IPS-18a (cell line): ENCODE results near the gene FNDC11.
A peak's percentile ranks its signal among the peaks of the same experiment; 100 is the strongest.
"Not testable (repeated sequence)": the region's sequence is repeated elsewhere in the genome, so short reads cannot be mapped to it uniquely, and the experiment has no call there.

Source experiments
- H3K27ac ChIP-seq: one replicate; pipeline ENCODE4 v1.5.1; 2013; ENCODE audit warnings: low read length
- H3K27me3 ChIP-seq: one replicate; pipeline ENCODE4 v1.6.1; 2013; ENCODE audit warnings: mild to moderate bottlenecking, low read length; ENCODE audit not compliant: control insufficient read depth, insufficient read depth
- H3K36me3 ChIP-seq: one replicate; pipeline ENCODE4 v1.6.1; 2013; ENCODE audit warnings: low read depth, low read length; ENCODE audit not compliant: control insufficient read depth
- H3K4me1 ChIP-seq: one replicate; pipeline ENCODE4 v1.6.1; 2013; ENCODE audit warnings: low read depth, low read length; ENCODE audit not compliant: control insufficient read depth
- H3K4me3 ChIP-seq: one replicate; pipeline ENCODE4 v1.5.1; 2013; ENCODE audit warnings: low read length
- H3K9ac ChIP-seq: one replicate; pipeline ENCODE4 v1.6.1; 2013; ENCODE audit warnings: mild to moderate bottlenecking, low read length, moderate library complexity
- H3K9me3 ChIP-seq: one replicate; pipeline ENCODE4 v1.6.1; 2013; ENCODE audit warnings: low read depth, low read length; ENCODE audit not compliant: control insufficient read depth

Gene FNDC11

DNA sequence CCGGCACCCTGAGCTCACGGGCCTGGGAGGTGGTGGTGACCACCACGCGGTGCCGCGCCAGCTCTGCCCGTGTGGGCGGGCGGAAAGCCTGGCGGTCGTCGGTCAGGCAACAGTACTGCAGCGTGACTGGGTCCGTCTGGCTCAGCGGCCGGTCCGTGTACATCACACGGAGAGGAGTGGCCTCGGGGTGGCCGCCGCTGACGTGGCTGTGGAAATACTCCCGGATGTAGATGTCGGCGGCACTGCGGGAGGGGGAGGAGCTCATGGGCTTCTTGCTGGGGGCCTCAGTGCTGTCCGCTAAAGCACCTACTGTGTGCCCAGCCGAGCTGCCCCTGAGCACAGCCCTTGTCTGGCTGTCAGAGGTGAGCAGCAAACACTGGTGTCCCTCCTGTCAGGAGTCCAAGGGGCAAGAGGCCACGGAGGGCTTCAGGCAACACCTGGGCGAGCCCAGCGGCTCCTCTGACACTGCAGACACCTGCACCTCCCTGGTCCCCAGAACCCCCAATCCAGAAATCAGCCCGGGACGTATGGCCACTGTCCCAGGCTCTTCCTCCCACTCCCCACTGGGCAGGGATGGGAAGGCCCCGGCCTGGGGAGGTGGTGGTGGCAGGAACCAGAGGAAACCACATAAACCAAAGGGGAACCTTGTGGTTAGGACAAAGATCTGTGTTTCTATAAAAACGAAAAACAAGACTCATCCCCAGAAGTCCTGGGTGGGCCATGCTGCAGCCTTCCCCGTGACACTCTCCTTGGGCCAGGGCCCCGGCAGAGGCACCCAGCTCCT, 13.6 kb downstream of the FNDC11 start:
- Histone ChIP-seq H3K4me3 (no peak overlapping the region), H3K9ac (no peak overlapping the region), H3K27ac (no peak overlapping the region), H3K27me3 (no peaks in the 10 kb centered on the region), H3K36me3 (no peaks in the 10 kb centered on the region), H3K4me1 (no peaks in the 10 kb centered on the region), H3K9me3 (no peaks in the 10 kb centered on the region)

DNA sequence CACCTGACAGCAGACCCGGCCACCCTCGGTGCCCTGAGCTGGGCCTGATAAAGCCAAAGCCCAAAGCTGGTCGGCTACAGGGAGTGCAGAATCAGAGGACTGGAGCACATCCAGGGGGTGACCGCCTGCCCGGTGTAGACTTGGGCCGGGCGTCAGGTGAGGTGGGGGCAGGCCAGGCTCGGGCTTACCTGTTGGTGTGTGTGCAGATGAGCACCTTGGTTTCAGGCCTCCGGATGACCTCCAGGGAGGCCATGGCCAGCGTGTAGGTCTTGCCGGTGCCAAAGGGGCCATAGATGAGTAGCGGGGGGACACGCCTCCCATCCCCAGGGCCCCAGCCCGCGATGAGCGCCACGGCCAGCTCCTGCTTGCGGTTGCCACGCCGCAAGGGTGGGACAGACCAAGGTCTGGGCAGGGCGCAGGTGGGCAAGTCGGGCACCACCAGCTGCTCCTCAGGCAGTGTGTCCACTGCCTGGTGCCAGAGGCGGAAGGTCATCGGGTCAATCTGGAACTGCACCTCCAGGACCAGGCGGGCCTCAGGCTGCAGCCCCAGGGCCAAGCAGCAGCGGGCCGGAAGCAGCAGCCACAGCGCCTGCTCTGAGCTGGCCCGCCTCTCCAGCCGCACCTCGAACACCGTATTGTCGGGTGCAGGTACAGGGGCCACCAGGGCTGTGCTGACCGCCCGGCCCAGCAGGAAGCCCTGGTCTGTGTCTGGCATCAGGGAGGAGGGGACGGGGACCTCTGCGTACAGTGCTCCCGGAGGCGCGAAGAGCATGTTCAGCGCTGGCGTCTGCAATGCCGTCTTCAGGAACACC, 14.4 kb downstream of the FNDC11 start:
- Histone ChIP-seq H3K9me3 (no peaks in the 10 kb centered on the region), H3K27me3 (peaks cover 2% of the 10 kb centered on the region), H3K4me1 (no peaks in the 10 kb centered on the region), H3K27ac (no peak overlapping the region), H3K9ac (no peak overlapping the region), H3K4me3 (no peak overlapping the region), H3K36me3 (no peaks in the 10 kb centered on the region)

DNA sequence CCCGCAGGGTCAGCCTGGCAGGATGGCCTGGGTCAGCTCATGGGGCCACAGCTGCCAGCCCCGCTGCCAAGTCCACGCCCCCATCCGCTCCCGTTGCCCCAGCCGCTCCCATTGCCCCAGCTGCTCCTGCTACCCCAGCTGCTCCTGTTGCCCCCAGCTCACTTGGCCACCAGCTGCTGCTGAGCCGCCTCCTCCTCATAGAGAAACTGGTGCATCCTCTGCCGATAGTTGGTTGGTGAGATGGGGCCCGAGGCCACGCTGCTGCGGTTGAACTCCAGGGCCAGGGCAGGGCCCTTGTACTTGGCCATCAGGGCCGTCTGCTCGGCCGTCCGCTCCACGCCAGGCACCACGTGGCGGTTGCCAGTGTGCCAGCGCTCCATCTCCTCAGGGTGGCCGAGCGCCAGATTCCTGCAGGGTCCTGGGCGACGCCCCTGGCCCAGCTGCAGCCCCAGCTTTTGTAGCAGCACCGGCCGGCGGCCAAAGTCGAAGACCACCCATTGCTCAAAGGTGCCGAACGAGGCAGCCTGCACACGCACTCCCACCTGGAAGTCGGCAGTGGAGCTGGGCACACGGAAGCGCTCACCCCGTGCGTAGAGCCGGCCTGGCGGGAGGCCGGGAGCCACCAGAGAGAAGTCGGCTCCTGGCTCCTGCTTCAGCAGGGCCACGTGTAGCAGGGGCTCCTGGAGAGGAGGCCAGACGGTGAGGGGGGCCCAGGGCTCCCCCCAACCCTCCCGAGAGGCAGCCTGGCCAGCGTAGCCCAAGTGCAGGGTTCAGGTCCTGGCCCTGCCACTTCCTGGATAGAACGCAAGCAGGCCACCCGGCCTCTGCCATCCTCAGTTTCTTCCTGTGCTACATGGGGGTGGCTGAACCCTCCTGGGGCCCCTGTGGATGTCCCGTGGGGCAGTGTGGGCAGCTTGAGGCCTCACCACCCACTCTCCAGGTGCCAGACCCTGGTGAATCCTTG, 15.3 kb downstream of the FNDC11 start:
- Histone ChIP-seq H3K4me1 (no peaks in the 10 kb centered on the region), H3K9ac (no peak overlapping the region), H3K4me3 (no peak overlapping the region), H3K9me3 (no peaks in the 10 kb centered on the region), H3K27ac (no peak overlapping the region), H3K27me3 (peaks cover 6% of the 10 kb centered on the region), H3K36me3 (no peaks in the 10 kb centered on the region)

DNA sequence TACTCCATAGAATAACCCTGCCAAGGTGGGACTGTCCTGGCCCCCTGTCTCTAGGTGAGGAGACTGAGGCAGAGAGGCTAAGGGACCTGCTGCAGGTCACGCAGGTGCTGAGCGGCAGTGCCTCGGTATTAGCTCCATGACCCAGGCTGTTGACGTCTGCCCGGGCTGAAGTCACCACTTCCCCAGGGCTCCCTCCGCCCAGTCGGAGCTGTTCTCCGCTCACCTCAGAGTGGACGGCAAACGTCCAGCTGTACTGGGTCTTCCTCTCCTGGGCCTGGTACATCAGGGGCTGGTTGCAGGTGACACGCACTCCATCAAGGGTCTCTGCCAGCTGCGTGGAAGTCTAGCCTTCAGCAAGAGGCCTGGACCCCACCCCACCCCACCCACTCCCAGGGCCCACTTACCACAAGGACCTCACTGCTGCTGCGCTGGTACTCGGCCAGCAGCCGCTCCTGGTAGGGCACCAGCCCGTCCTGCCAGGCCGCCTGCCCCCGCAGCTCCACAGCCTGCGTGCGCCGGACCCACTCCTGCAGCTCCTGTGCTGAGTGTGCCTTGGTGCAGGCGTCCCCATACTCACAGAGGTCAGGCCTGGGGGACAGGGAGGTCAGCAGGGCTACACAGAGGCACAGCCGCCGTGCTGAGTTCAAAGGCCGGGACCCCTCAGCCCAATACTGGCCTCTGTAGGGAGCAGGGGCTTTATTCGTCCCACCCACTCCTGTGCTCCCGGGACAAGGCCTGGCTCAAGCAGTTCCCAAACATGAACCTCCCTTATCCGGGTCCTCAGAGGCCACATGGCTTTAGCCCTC, 16.5 kb downstream of the FNDC11 start:
- H3K9ac ChIP-seq: no peak overlapping the region
- peaks cover 6% of the 10 kb centered on the region for H3K27me3 ChIP-seq
- H3K9me3 ChIP-seq: no peaks in the 10 kb centered on the region
- H3K27ac ChIP-seq: no peak overlapping the region
- no peak overlapping the region for H3K4me3 ChIP-seq
- no peaks in the 10 kb centered on the region for H3K36me3 ChIP-seq
- no peaks in the 10 kb centered on the region for H3K4me1 ChIP-seq

DNA sequence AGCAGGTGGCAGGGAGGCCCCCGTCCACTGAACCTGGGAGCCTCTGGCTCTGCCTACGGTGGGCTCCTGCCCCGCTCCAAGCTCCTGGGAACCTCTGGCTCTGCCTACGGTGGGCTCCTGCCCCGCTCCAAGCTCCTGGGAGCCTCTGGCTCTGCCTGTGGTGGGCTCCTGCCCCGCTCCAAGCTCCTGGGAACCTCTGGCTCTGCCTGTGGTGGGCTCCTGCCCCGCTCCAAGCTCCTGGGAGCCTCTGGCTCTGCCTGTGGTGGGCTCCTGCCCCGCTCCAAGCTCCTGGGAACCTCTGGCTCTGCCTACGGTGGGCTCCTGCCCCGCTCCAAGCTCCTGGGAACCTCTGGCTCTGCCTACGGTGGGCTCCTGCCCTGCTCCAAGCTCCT, 17.1 kb downstream of the FNDC11 start:
- not testable (repeated sequence) for H3K27me3 ChIP-seq, H3K4me1 ChIP-seq, H3K36me3 ChIP-seq, H3K9me3 ChIP-seq, H3K4me3 ChIP-seq, H3K9ac ChIP-seq, H3K27ac ChIP-seq

DNA sequence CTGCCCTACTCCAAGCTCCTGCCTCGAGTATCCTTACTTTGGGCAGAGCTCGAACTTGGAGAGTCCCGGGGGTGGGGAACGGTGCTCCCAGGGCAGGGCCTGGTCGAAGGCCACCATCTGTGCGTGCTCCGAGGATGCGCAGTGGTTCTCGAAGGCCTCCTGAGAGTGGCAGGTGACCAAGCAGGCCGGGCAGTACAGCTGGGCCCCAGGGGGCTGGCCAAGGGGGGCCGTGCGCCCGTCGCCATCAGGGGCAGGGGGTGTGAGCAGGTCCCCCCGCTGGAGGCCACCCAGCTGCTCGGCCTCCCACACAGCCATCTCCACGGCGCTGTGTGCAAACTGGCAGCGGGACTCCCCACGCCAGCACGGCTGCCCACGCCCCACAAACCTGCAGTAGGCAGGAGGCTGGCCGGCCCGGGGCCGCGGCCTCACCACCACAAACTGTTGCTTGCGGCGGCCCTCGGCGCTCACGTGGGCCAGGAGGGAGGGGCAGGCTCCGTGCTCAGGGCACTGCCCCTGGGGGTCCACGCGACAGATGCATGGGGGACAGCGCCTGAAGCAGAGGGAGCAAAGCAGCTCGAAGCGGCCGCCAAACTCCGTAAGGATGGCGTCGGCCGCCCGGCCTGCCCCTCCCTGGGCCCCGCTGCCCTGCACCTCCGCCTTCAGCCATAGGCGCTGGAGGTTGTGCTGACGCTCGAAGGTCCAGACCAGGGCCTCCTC, 18.3 kb downstream of the FNDC11 start:
- Histone ChIP-seq H3K4me3 (no peak overlapping the region), H3K9ac (no peak overlapping the region), H3K9me3 (no peaks in the 10 kb centered on the region), H3K36me3 (no peaks in the 10 kb centered on the region), H3K27ac (no peak overlapping the region), H3K4me1 (no peaks in the 10 kb centered on the region), H3K27me3 (peaks cover 6% of the 10 kb centered on the region)

DNA sequence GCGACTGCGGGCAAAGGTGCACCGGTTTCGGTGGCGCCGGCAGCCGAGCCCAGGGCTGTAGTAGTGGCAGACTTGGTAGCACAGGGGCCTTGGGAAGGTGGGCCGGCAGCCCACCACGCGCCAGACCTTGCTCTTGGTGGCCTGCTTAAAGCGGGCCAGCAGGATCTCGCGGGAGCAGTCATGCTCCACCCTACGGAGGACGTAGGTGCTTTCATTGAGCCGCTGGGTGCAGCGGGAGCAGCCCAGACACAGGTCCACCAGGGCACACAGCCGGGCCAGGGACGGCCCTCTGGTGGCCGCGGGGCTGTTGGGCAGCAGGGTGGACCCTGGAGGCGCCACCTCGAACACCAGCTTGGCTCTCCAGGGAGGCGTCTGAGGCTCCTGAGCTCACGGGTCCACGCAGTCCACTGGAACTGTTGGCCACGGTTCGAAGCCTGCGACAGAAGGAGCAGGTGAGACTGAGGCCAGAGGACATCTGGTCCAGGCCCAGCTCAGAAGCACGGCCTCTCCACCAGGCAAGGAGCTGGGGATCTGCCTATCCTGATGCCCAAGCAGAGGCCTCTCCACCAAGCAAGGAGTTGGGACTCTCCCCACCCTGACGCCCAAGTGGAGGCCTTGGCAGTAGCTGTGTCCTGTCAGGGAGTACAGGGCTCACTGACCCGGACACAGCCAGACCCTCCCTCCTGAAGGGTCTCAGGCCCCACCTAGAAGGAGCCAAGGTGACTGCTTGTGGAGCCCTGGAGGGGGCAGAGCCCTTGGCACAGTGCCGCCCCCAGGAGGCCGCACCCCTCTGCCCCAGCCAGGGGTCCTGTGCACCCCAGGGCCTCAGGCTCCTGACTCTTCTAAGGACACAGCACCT, 19.1 kb downstream of the FNDC11 start:
- Histone ChIP-seq H3K4me3 (peak overlapping the region; percentile 66), H3K27me3 (peaks cover 6% of the 10 kb centered on the region), H3K27ac (no peak overlapping the region), H3K9ac (no peak overlapping the region), H3K9me3 (no peaks in the 10 kb centered on the region), H3K4me1 (no peaks in the 10 kb centered on the region), H3K36me3 (no peaks in the 10 kb centered on the region)

DNA sequence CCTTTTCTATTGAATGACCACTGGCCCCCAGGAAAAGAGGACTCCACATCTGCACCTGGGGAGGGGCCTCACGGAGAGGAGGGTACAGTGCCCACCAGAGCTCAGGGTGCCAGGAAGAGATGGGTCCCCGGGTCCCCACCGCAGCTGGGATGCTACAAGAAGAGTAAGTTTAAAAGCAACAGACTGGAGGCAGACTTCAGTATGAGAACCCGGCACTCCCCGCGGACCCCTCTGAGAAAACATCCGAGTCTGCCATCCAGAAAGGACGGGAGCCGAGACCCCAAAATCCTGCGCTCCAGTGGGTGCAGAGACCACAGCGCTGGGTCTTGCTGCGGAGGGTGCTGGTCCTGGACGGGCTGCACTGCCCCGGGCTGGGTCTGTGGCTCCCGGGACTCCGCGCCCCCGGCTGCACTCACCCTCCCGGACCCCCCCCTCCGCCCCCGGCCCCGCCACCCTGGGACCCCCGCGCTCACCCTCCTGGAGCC, 19.7 kb downstream of the FNDC11 start:
- H3K27me3 ChIP-seq: peaks cover 6% of the 10 kb centered on the region

DNA sequence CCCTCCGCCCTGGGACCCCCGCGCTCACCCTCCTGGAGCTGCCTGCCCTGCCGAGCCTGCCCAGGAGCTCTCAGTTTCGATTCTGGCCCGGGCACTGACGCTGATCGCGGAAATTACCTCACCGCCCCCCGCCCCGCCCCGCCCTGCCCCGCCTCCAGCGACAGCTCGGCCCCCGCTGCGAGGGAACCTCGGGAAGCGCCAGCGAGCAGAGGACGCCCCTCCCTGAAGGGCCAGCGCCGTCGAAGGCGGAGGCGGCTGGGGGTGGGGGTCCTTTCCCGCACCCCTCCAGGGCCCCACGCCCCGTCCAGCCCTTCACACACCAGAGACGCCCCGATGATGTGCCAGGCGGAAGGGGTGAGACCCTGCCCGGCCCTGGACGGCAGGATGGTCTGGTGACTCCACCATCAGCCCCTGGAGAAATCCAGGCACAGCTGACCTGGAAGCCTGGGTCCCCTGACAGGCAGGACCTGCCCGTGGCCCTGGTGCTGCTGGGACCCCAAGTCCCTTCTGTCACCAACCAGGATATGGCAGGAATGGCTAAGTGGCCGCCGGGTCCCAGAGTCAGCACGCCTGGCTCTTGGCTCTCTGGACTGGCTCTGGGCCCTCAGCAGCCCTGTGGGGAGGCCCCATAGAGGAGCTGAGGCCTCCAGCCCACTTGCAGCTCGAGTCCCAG, 20.3 kb downstream of the FNDC11 start, which contains the start of gene HELZ2:
Gene HELZ2 (minus strand): TSS at position 84 of the 673 bp plus-strand sequence. CDS start 1,854 bp downstream, outside the sequence.
- peaks cover 6% of the 10 kb centered on the region for H3K27me3 ChIP-seq
- H3K4me1 ChIP-seq: no peaks in the 10 kb centered on the region
- H3K4me3 ChIP-seq: peak within 1 kb of the TSS; percentile 66
- H3K9ac ChIP-seq: no peak within 1 kb of the TSS
- no peaks in the 10 kb centered on the region for H3K36me3 ChIP-seq
- no peaks in the 10 kb centered on the region for H3K9me3 ChIP-seq
- no peak within 1 kb of the TSS for H3K27ac ChIP-seq

More for the DNA sequence above, 19.7 kb downstream of the FNDC11 start:
- Histone ChIP-seq H3K4me3 (peak overlapping the region; percentile 66), H3K36me3 (no peaks in the 10 kb centered on the region), H3K9ac (no peak overlapping the region), H3K27ac (no peak overlapping the region), H3K9me3 (no peaks in the 10 kb centered on the region), H3K4me1 (no peaks in the 10 kb centered on the region)
